HG03378 (cell line): ENCODE data around the gene GRAMD2A.

ENCODE experiments used
- ATAC-seq: cut with Tn5 transposase; IDR thresholded peaks from one replicate; pipeline ENCODE4 v1.9.1; 2021; ENCODE audit warnings: mild to moderate bottlenecking, moderate library complexity; ENCODE audit not compliant: unreplicated experiment

Gene GRAMD2A

DNA sequence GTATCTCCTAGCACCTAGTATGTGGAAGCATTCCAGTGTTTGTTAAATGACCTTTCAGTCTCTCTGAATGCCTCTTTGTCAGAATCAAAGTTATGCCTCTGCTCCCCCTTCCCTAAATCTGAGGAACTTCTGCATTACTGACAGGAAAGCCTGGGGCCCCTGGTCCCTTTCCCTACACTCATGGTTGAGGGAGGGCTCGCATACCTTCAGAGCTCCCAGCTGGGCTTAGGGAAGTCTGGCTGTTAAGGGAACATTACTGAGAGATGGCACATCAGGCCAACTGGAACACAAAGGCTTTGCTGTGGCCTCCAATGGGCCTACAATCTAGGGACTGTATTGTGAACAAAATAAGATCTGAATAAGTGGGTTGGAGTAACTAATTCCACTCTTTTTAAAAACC is 23.1 kb upstream of the GRAMD2A start:
- no peak for ATAC-seq

DNA sequence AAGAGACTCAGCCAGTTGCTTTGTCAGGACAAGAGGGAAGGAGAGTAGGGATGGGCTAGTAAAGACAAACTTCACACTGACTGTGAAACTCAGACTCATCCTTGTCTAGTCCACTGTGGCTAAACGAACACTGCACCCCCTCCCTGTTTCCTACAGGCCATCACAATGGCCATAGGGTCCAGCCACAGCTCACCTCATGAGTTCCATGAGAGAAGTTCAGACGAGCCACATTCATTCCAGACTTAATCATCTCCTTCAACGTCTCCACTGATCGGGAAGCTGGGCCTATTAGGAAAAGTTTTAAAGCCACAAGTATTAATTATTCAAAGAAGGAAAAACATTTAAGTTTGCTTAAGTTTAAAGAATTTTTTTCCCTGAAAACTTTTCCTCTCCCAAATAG is 19.6 kb upstream of the GRAMD2A start:
- no peak for ATAC-seq

DNA sequence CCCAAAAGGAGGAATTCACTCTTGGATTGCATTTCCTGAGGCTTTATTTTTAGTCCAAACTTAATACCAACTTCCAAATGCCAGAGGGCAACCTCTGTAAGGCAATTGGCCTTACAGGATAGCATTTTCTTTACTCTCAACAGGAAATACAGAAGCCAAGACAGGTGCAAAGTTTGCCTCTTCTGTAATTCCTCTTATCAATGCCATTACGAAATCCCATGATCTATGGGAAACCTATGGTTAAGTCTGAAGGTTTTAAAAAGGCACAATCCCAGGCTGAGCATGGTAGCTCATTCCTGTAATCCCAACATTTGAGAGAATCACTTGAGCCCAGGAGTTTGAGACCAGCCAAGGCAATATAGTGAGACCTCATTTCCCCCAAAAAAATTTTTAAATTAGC is 18.5 kb upstream of the GRAMD2A start:
- ATAC-seq, result no peak

GRCh38 chr15:72207558-72208085 is 10.0 kb upstream of the GRAMD2A start:
- ATAC-seq, result no peak

DNA sequence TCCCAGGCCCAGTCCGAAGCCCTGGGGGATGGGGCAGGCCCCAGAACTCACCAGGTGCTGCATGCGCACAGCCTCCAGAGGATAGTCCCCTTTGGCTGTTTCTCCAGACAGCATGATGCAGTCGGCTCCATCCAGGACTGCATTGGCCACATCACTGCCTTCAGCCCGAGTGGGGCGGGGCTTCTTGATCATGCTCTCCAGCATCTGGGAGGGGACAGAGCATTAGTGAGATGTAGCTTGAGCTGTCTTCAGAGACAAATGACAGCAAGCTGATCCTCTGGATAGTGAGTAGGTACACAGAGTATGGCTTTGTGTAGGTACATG is 9.1 kb upstream of the GRAMD2A start:
- ATAC-seq, result no peak

GRCh38 chr15:72205896-72206676 is 8.5 kb upstream of the GRAMD2A start:
- no peak for ATAC-seq

DNA sequence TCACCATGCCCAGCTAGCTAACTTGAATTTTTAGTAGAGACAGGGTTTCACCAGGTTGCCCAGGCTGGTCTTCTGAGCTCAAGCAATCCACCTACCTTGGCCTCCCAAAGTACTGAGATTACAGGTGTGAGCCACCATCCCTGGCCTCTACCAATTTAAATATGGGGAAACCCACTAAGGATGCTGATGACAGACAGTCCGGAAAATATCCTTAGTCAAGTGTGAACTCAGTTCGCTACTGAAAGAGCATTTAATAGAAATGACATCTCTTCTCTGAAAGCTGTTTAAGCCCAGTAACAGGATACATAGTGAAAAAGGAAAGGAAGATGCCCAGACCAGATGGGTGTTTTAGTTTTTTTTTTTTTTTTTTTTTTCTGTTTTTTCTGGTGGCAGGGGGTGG is 7.7 kb upstream of the GRAMD2A start:
- ATAC-seq, result no peak

DNA sequence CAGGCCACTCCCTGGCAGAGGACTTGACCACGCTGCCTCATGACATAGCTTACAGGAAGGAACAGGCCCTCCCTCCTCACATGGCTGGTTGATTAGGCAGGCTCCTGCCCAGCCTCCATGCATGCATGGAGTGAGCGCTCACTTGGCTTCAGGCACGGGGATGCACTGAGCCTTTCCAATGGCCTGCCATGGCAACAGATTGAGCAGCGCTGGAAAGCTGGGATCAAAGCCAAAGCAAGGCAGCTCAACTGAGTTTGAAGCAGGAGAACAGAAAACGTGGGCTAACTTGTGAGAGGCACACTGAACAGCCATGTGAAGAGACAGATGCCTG is 5.9 kb upstream of the GRAMD2A start:
- ATAC-seq, result no peak

- no peak for ATAC-seq
These were observed 5.4 kb upstream of the GRAMD2A start for GRCh38 chr15:72202801-72203506.

DNA sequence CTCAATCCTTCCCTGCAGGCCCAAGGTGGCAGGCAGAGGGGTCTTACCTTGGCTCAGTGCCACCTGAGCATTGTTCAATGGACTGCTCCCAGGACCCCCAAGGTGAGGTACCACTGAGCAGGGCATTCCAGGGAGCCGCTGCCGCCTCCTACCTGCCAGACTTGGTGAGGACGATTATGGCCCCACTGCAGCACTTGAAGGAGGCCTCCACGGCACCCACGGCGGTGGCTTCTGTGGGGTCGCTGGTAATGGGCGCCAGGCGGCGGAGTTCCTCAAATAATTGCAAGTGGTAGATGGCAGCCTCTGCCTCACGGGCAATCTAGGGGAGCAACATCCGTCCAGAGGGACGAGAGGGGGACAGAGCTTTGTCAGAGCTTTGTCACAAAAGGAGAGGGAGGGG is 4.7 kb upstream of the GRAMD2A start:
- ATAC-seq, result no peak

- ATAC-seq, result no peak
These were observed 3.9 kb upstream of the GRAMD2A start for GRCh38 chr15:72201391-72201921.

- ATAC-seq, result no peak
These were observed 3.0 kb upstream of the GRAMD2A start for GRCh38 chr15:72200395-72201237.

DNA sequence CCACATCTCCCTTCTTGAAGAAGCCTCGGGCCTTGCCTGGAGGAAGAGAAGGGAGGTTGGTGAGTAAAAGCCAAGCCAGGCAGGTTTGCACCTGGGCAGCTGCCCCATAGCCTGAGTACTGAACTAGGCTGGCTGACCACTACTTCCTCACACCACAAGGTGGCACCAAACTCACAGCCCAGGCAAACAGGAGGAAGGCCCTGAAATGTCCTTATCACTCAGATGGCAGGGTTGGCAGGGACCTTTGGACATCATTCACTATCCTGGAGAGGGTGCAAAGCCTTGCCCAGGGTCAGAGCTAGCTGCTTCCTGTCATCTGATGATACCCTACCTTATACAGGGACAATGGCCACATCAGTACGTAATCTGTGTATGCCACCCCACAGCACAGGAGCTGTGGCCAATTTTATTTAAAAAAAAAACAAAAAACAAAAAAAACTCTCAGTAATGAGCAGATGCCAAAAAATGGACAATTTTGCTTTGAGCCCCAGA is 2.2 kb upstream of the GRAMD2A start:
- ATAC-seq, result peak; percentile 50

DNA sequence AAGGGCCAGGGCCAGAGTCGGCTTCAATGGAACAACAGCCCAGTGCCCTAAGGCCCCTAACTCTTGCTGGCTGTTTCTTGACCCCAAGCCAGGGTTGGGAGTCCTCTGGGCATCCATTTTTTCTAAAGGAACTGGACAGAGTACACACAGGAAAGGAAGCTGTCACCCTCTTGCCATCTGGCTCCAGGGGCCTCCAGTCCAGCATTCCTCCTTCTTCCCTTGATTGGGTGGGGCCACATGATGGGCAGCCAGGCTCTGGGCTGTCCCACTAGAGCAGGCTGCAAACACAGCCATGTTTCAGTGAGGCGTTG is 1.6 kb upstream of the GRAMD2A start:
- ATAC-seq, result no peak

GRCh38 chr15:72198356-72199204 is 993 bp upstream of the GRAMD2A start:
- no peak for ATAC-seq

GRCh38 chr15:72197041-72197459 is 537 bp downstream of the GRAMD2A start:
- ATAC-seq, result no peak

GRCh38 chr15:72196409-72197040 is 1.1 kb downstream of the GRAMD2A start:
- ATAC-seq, result no peak

DNA sequence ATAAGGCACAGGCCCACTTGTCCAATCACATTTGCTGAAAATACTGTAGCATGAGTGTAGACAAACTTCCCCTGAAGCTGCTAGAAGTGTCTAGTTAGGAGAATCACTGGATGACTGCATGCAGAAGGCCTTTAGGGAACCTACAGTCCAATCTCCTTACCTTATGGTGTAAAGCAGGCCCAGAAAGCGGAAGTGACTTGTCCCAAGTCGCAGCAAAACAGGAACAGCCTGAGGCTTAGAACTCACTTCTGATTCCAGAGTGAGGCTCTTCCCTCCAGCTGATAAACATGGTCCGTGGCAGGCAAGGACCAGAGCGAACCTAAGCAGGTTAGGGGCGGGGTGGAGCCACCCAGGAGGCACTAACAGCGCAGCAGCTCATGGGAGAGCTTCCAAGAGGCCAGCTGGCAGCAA is 2.5 kb downstream of the GRAMD2A start:
- no peak for ATAC-seq

GRCh38 chr15:72193836-72194396 is 3.7 kb downstream of the GRAMD2A start:
- ATAC-seq, result no peak

GRCh38 chr15:72192416-72192815 is 5.2 kb downstream of the GRAMD2A start:
- no peak for ATAC-seq
